ENCODE measurements around the gene NTHL1.

NTHL1 gene

GRCh38 chr16:2030036-2030435, 17.6 kb downstream of the NTHL1 start:
- no peak overlapping the region for H3K4me3 ChIP-seq (replicated peaks; ENCODE audit: low read depth, low read length)
- no peak for DNase-seq (ENCODE audit: extremely low read depth, low read depth)
- TF ChIP-seq CTCF (IDR thresholded peaks at IDR 0.05; ENCODE audit: low read depth, low read length, missing control alignments): no peak

DNA sequence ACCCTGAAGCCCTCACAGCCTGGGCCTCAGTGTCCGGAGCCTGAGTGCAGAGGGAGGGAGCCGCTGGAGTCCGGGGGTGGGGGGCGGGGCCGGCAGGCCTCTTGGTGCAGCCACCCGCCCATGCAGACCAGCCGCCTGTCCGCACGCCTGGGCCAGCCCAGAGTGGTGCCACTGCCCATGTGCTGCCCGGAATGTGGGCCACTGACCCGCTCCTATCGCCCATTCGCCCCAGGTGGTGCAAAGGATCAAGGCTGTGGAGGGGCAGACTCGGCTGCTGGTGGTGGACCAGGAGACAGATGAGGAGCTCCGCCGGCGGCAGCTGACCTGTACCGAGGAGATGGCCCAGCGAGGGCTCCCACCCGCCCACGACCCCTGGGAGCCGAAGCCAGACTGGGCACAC, 18.3 kb downstream of the NTHL1 start:
- no peak for DNase-seq (ENCODE audit: extremely low read depth, low read depth)
- H3K4me3 ChIP-seq (replicated peaks; ENCODE audit: low read depth, low read length): no peak overlapping the region
- no peak for TF ChIP-seq CTCF (IDR thresholded peaks at IDR 0.05; ENCODE audit: low read depth, low read length, missing control alignments)

DNA sequence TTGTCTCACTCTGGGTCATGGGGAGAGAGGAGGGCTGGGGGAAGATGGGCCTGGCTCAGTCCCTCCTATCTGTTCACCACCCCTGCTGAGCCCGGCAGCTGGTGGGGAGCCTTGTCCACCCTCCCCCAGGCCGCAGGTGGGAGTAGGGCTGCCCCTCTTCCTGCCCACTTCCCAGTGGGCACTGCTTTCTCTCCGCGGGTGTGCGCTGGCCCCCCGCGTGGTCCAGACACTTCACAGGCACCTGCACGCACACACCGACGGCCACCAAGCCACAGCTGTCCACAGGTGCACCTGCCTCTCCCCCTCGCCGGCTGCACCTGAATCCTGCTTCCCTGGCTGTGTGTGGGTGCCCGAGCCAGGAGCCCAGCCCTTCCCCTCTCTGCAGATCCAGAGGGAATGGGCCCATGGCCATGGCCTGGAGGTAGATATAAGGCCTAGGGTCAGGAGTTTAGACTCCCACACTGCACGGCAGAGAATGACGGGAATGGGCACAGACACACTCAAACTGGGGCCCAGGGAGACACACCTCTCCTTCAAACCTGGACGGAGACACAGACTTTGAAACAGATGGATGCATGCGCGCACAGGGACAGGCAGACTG, 18.9 kb downstream of the NTHL1 start:
- no peak overlapping the region for H3K4me3 ChIP-seq (replicated peaks; ENCODE audit: low read depth, low read length)
- TF ChIP-seq CTCF (IDR thresholded peaks at IDR 0.05; ENCODE audit: low read depth, low read length, missing control alignments): no peak
- DNase-seq (ENCODE audit: extremely low read depth, low read depth): no peak

DNA sequence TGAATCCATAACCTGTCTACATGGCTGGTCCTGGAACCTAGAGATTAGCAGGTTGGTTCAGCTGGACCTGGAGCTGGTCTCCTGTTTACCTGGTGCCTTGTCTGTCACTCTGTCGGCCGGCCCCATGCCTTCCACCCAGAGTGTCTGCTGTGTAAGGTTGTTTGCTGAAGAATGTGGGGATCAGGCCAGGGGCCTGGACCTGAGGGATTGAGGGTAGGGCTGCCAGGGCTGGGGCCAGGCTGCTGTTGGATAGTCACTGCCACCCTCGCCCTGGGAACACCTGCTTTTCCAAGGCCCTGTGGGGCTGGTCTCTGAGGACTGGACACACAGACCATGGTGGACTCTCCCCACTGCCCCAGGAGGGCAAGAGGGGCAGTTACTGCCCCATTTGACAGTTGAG, 19.5 kb downstream of the NTHL1 start:
- H3K4me3 ChIP-seq (replicated peaks; ENCODE audit: low read depth, low read length): peak overlapping the region; percentile 64
- DNase-seq (ENCODE audit: extremely low read depth, low read depth): no peak

GRCh38 chr16:2027024-2028010, 20.3 kb downstream of the NTHL1 start:
- DNase-seq (ENCODE audit: extremely low read depth, low read depth): no peak
- peak; percentile 6 for TF ChIP-seq CTCF (IDR thresholded peaks at IDR 0.05; ENCODE audit: low read depth, low read length, missing control alignments)
- peak overlapping the region; percentile 64 for H3K4me3 ChIP-seq (replicated peaks; ENCODE audit: low read depth, low read length)

More for the DNA sequence above, 19.5 kb downstream of the NTHL1 start:
- TF ChIP-seq CTCF (IDR thresholded peaks at IDR 0.05; ENCODE audit: low read depth, low read length, missing control alignments): no peak

GRCh38 chr16:2026461-2027023, 21.1 kb downstream of the NTHL1 start, which contains the start of gene NHERF2:
NHERF2 (plus strand) TSS chr16:2026902; CDS start chr16:2027006, 104 bp downstream.
- DNase-seq (ENCODE audit: extremely low read depth, low read depth): no peak
- TF ChIP-seq CTCF (IDR thresholded peaks at IDR 0.05; ENCODE audit: low read depth, low read length, missing control alignments): no peak
- peak within 1 kb of the TSS; percentile 64 for H3K4me3 ChIP-seq (replicated peaks; ENCODE audit: low read depth, low read length)

Data from HFF-Myc (cell line).